Activated effector memory CD4-positive, alpha-beta T cell treated with anti-CD3 and anti-CD28 coated beads, Interleukin-2, amount 50 U/mL, for 16 hours (primary cell): ENCODE results near the gene ASZ1.

Experiments
- DNase-seq: peaks from one replicate; pipeline ENCODE4 v3.0.0-alpha.2; 2020

Gene ASZ1

DNA sequence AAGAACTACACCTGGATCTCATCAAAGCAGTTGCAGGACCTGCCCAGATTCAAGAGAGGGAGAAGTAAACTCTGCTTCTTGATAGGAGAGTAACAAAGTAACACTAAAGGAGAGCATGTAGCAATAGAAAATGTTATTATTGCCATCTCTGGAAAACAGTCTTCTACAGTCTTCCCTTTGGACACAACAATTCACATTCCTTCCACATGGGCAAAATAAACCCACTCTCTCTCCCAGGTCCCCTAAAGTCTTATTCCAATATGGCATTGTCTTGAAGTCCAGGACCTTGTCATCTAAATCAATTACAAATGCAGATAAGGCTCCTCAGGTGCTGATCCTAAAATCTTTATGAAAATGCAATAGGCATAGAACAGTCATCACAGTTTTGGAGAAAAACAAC is 94.1 kb downstream of the ASZ1 start:
- no peak for DNase-seq

- DNase-seq, result no peak
Observed at GRCh38 chr7:117332031-117332430, 95.3 kb downstream of the ASZ1 start.

DNA sequence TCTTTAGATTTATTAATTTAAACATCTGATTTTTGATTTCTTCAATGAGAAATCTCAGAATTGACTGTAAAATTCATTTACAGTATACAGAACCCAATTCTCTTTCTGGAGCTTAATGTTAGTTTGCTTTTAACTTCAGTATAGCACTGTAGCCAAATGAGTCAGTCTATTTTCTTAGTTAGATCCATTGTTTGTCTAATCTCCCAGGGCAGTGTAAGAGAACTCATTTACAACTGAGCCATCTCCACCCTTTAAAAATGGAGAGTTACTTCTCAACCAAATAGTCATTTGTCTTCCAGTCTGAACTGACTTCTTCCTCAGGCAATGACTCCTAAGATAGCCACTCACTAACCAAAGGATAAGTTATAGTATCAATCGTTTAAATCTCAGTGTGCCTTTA is 101.5 kb downstream of the ASZ1 start:
- DNase-seq, result no peak

DNA sequence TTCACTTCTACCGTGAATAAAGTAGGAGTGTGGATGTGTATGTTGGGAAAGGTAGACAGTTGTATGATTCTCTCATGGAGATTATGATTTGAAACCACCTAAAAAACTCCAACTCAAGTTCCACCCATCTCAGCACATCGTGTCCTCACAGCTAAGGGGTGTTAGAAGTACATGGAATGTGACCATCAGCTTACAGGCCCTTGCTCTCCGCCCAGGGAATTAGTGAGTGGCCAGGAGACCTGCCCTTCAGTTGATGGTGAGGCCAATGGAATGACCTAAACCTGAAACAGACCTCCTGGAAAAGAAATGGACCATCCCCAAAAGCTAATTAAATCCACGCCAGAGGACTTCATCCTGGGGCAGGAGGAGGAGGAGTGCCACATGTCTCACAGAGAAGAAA is 102.3 kb downstream of the ASZ1 start:
- no peak for DNase-seq

DNA sequence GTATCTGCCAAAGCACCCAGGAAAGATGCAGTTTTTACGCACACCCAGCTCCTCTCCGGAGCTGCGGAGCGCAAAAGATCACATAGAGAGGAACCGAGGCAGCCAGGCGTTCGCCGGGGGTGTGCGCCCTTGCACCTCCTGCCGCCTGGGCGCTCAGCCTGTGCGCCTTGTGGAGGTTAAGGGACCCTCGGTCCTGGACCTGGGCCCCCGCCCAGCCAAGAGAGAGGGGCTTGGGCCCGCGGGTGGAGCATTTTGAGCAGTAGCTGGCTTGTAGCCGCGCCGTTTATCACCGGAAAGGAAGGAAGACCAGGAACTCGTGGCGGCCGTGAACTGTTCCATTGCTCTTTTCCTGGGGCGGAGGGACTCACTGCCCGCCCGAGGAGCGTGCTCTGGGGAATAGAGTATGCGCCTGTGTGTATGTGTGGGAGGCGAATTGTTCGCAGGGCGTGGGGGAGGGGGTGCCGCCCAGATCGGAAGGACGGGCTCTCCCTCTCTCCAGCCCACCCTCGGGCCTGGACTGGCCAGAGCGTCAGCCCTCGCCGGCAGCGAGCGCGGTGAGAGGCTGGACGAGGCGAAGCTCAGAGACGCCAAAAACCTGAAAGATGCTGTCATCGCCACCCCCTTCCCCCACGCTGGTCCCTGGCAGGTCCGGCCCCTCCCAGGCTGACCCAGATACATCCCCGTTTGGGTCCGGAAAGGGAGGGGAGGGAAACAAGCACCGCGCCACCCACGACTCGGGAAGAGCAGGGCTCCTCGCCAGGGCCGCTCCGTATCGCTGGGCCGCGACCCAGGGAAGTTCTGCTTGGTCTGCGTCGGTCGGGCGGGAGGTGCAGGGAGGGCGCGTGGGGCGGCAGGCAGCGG is 103.2 kb downstream of the ASZ1 start:
- DNase-seq, result no peak

GRCh38 chr7:117323305-117323850 is 103.9 kb downstream of the ASZ1 start:
- DNase-seq, result no peak

DNA sequence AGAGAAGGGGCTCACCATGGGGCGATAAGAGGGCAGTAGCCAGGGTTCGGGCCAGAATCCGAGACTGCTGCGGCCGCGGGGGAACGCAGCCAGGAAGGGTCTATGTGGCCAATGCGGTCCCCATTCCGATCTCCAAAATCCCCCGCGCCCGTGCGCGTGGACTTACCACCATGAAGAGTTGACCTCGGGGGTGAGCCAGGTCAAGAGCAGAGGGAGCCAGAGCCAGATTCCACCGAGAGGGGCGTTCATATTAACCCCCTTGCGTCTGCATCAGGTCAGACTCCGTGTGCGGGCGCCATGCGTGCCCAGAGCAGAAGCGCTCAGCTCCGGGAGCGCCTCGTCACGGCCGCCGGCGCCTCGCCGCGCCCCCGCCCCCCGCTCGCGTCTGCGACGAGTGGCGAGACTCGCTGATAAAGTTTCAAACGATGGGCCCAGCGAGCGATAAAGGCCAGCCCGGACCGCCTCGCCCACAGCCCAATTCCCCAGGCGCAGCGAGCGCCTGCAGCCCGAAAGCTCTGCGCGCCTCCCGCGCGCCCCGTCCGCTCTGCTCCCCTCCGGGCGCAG is 104.5 kb downstream of the ASZ1 start, which contains the start of gene WNT2:
WNT2 (minus strand) TSS at position 318 of the 564 bp plus-strand sequence; CDS start at position 249, 69 bp downstream.
- DNase-seq, result no peak

GRCh38 chr7:117320523-117320922 is 106.8 kb downstream of the ASZ1 start:
- no peak for DNase-seq

DNA sequence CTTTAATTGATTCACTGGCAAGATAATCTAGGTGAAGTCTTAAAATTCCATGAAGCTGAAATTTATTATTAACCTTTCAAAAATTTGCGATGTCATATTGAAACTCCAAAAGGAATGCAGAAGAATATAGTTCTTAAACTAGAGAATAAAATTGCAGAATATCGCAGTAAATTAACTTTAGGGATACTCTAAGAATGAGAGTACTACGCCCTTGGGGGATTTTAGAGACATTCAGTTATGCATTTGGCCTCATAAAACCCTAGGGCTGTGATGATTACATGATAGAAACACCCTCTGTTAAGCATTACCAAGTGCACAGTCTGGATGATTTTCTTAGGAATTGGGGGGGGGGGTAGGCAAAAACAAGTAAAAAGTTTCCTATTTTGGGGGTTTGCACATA is 108.1 kb downstream of the ASZ1 start:
- DNase-seq, result no peak

- no peak for DNase-seq
Observed at GRCh38 chr7:117313582-117313981, 113.7 kb downstream of the ASZ1 start.
